A673 (cell line): Measurements from ENCODE around the gene DNAAF5. TPM values are rescaled to one million over a fixed set of nuclear protein-coding genes. Genes with fewer than 3 reads are reported as not detected.
"Not testable (repeated sequence)": the region's sequence is repeated elsewhere in the genome, so short reads cannot be mapped to it uniquely, and the experiment has no call there.

ENCODE experiments used
- BruUV-seq: library from RNA; stranded (reverse); fragments of 400-500 nt; replicated peaks from 2 replicates; lab custom pipeline; 2021; lab: Mats Ljungman, UMichigan
- CTCF ChIA-PET: fragments of 300-600 bp; sonication (Branson Sonifier 250); formaldehyde crosslinking; loops from one replicate; lab custom pipeline; 2022; ENCODE audit warnings: antibody characterized with exemption; lab: Charles Lee
- POLR2A ChIA-PET: fragments of 300-600 bp; sonication (Branson Sonifier 250); formaldehyde crosslinking; loops from one replicate; lab custom pipeline; 2022; ENCODE audit warnings: antibody characterized with exemption; ENCODE audit not compliant: low non-redundant PET; lab: Charles Lee
- DNase-seq: peaks from one replicate; pipeline ENCODE4 v3.0.0-alpha.2; 2015; ENCODE audit warnings: low spot score
- H3K27ac ChIP-seq: fragments of 200-600 bp; sonication (generic); 2 replicates; pipeline ENCODE4 v1.5.1; 2016; ENCODE audit warnings: mixed run types, low read depth, mild to moderate bottlenecking, mixed read lengths, antibody characterized with exemption, low read length; ENCODE audit not compliant: poor library complexity, severe bottlenecking
- H3K27me3 ChIP-seq: fragments of 200-600 bp; sonication (generic); replicated peaks from 2 replicates; pipeline ENCODE4 v1.6.1; 2017; ENCODE audit warnings: mixed run types, low read depth, mild to moderate bottlenecking, mixed read lengths, antibody characterized with exemption, low read length; ENCODE audit not compliant: insufficient read depth, poor library complexity
- H3K36me3 ChIP-seq: fragments of 200-600 bp; sonication (generic); 2 replicates; pipeline ENCODE4 v1.6.1; 2016; ENCODE audit warnings: mixed run types, mild to moderate bottlenecking, mixed read lengths, antibody characterized with exemption, low read length; ENCODE audit not compliant: insufficient read depth, poor library complexity, severe bottlenecking
- H3K4me1 ChIP-seq: fragments of 200-600 bp; sonication (generic); 2 replicates; pipeline ENCODE4 v1.6.1; 2017; ENCODE audit warnings: mixed run types, mild to moderate bottlenecking, mixed read lengths, antibody characterized with exemption, low read length; ENCODE audit not compliant: insufficient read depth, poor library complexity, severe bottlenecking
- H3K4me3 ChIP-seq: fragments of 200-600 bp; sonication (generic); 2 replicates; pipeline ENCODE4 v1.5.1; 2016; ENCODE audit warnings: low read depth, mixed run types, mild to moderate bottlenecking, mixed read lengths, low read length; ENCODE audit not compliant: poor library complexity, severe bottlenecking
- H3K9me3 ChIP-seq: fragments of 200-600 bp; sonication (generic); 2 replicates; pipeline ENCODE4 v1.6.1; 2016; ENCODE audit warnings: mixed run types, low read depth, mild to moderate bottlenecking, mixed read lengths, antibody characterized with exemption, low read length; ENCODE audit not compliant: poor library complexity, severe bottlenecking
- EZH2 ChIP-seq: fragments of 200-600 bp; sonication (generic); IDR thresholded peaks from 2 replicates; pipeline ENCODE4 v1.6.1; 2017; ENCODE audit warnings: borderline replicate concordance, low read depth, mild to moderate bottlenecking, mixed read lengths, antibody characterized with exemption, low read length; ENCODE audit not compliant: poor library complexity, severe bottlenecking
- intact Hi-C: fragments of 100-400 bp; cut with micrococcal nuclease; formaldehyde crosslinking; loops from one replicate; pipeline ENCODE4 v1.10.0; 2022; ENCODE audit not compliant: unreplicated experiment
- total RNA-seq: library from RNA; stranded (reverse); gene quantifications from 2 replicates; pipeline ENCODE4 v1.2.3, GENCODE V29; 2021
- TF ChIP-seq, protein P1 (sequence below): fragments of 300-800, 200-600 bp; sonication (generic); conservative IDR thresholded peaks from 2 replicates; pipeline ENCODE4 v1.5.1; 2017; ENCODE audit warnings: low read depth, mild to moderate bottlenecking, antibody characterized with exemption, low read length, moderate library complexity, mixed read lengths

Gene DNAAF5
- total RNA-seq, 1 experiment from 2014 or later = 78.1 TPM

DNA sequence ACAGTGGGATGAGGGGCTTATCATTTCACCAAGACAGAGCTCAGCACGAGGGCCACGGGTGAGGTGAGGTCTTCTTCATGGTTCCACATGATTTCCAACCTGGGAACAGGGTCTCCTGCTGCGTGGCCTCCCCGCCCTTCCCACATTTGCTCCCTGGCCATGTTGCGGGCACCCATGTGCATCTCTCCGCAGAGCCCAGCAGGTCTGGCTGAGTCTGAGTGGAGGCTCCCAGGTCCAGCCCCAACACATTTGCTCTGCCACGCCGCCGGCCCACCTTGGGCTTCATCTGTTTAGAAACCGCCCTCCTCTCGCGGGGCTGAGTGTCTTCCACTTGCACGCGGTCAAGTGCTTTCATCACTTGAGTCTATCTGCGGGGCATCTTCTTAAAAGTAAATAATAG, 15.4 kb downstream of the DNAAF5 start:
- CTCF ChIA-PET = no interaction called here
- no peak for TF ChIP-seq EZH2
- TF ChIP-seq, protein P1, sequence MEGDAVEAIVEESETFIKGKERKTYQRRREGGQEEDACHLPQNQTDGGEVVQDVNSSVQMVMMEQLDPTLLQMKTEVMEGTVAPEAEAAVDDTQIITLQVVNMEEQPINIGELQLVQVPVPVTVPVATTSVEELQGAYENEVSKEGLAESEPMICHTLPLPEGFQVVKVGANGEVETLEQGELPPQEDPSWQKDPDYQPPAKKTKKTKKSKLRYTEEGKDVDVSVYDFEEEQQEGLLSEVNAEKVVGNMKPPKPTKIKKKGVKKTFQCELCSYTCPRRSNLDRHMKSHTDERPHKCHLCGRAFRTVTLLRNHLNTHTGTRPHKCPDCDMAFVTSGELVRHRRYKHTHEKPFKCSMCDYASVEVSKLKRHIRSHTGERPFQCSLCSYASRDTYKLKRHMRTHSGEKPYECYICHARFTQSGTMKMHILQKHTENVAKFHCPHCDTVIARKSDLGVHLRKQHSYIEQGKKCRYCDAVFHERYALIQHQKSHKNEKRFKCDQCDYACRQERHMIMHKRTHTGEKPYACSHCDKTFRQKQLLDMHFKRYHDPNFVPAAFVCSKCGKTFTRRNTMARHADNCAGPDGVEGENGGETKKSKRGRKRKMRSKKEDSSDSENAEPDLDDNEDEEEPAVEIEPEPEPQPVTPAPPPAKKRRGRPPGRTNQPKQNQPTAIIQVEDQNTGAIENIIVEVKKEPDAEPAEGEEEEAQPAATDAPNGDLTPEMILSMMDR = no peak
- intact Hi-C loops = no loop called here
- H3K4me1 ChIP-seq = no peaks in the 10 kb centered on the region
- H3K27ac ChIP-seq = no peak overlapping the region
- no peaks in the 10 kb centered on the region for H3K27me3 ChIP-seq
- POLR2A ChIA-PET = no interaction called here
- H3K4me3 ChIP-seq = no peak overlapping the region
- H3K36me3 ChIP-seq = peaks cover 13% of the 10 kb centered on the region
- no peaks in the 10 kb centered on the region for H3K9me3 ChIP-seq
- BruUV-seq = no TSS peak
- DNase-seq = no peak

DNA sequence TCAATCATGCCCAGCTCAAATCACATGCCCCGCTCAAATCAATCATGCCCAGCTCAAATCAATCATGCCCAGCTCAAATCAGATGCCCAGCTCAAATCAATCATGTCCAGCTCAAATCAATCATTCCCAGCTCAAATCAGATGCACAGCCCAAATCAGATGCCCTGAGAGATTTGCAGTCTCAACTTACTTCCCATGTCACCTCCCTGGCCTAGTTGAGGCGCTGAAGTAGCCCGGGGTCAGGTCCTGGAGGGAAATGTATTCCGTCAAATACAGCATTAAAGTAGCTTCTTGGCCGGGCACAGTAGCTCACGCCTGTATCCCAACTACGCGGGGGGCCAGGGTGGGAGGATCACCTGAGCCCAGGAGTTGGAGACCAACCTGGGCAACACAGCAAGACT, 16.3 kb downstream of the DNAAF5 start:
- no peaks in the 10 kb centered on the region for H3K4me1 ChIP-seq
- no peaks in the 10 kb centered on the region for H3K9me3 ChIP-seq
- BruUV-seq = no TSS peak
- H3K36me3 ChIP-seq = peaks cover 13% of the 10 kb centered on the region
- intact Hi-C loops = no loop called here
- no peaks in the 10 kb centered on the region for H3K27me3 ChIP-seq
- TF ChIP-seq, protein P1 = no peak
- no peak for TF ChIP-seq EZH2
- ChIA-PET POLR2A (no interaction called here), CTCF (no interaction called here)
- H3K27ac ChIP-seq = no peak overlapping the region
- no peak overlapping the region for H3K4me3 ChIP-seq
- no peak for DNase-seq

DNA sequence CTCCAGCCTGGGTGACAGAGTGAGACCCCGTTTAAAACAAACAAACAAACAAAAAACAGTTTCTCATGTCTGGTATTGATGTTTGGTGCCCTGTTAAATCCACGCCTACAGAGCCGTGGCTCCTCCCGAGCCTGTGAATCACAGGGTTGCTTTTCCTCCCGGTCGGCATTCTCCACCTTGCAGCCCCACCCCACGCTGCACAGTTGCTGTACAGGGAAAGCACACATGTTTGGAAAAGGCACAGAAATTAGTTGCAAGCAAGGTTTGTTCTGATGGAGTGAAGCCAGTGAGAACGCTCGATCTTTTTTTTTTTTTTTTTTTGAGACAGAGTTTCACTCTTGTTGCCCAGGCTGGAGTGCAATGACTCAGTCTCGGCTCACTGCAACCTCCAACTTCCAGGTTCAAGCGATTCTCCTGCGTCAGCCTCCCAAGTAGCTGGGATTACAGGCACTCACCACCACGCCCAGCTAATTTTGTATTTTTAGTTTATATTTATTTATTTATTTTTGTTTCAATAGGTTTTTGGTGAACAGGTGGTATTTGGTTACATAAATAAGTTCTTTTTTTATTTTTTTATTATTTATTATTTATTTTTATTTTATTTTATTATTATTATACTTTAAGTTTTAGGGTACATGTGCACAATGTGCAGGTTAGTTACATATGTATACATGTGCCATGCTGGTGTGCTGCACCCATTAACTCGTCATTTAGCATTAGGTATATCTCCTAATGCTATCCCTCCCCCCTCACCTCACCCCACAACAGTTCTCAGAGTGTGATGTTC, 17.0 kb downstream of the DNAAF5 start:
- H3K9me3 ChIP-seq, H3K4me3 ChIP-seq, CTCF ChIA-PET, intact Hi-C loops, H3K27ac ChIP-seq, POLR2A ChIA-PET, DNase-seq, H3K27me3 ChIP-seq, H3K4me1 ChIP-seq: not testable (repeated sequence)
- peaks cover 13% of the 10 kb centered on the region for H3K36me3 ChIP-seq
- TSS peak; percentile 10 for BruUV-seq

DNA sequence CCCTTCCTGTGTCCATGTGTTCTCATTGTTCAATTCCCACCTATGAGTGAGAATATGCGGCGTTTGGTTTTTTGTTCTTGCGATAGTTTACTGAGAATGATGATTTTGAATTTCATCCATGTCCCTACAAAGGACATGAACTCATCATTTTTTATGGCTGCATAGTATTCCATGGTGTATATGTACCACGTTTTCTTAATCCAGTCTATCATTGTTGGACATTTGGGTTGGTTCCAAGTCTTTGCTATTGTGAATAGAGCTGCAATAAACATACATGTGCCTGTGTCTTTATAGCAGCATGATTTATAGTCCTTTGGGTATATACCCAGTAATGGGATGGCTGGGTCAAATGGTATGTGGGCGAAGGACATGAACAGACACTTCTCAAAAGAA, 17.6 kb downstream of the DNAAF5 start:
- H3K27me3 ChIP-seq, intact Hi-C loops, BruUV-seq, H3K9me3 ChIP-seq, H3K4me3 ChIP-seq, H3K27ac ChIP-seq, H3K4me1 ChIP-seq, POLR2A ChIA-PET, DNase-seq, CTCF ChIA-PET: not testable (repeated sequence)
- peaks cover 13% of the 10 kb centered on the region for H3K36me3 ChIP-seq
